Prostate gland (tissue), 2 donors: ENCODE results near the gene CPT1B.

Experiments used
- CTCF ChIP-seq, 4 experiments: fragments of 200-600 bp in 2 of 4; fragments of 450-650 bp in 2 of 4; sonication (generic) in 2 of 4; IDR thresholded peaks; 1 replicate in 3 of 4; 2 replicates in 1 of 4; pipeline ENCODE4 v1.5.1; 2016 to 2019; ENCODE audit warnings: antibody characterized with exemption in 4 of 4, mild to moderate bottlenecking in 2 of 4, moderate library complexity in 2 of 4
- POLR2A ChIP-seq: fragments of 450-650 bp; IDR thresholded peaks from one replicate; pipeline ENCODE4 v1.6.1; 2016; ENCODE audit warnings: antibody characterized with exemption, mild to moderate bottlenecking

DNA sequence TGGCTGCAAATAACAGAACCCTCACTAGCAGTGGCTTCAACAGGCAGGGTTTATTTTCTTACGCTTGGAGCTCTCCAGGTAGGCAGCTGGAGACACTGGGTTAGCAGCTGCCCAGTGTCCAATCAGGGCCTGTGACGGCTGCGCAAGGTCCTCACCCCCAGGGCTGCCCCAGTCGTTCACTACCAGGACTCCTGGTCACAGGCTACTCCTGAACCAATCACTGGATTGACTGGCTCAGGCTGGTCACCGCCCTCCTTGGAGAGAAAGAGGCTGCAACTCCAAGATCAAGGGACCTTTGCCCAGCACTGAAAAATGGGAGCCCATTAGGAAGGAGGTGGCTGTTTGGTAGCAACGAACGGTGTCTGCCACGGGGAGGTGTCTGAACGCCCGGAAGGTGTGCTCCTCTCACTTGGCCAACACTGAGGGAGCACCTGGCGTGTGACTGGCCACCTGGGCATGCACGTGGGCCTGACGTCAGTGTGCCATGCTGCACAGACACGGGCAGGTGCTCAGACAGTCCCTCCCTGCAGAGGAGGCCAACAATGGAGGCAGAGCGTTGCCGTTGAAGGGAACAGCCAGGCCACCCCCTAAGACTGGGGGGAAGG is 44.6 kb upstream of the CPT1B start:
- peak; percentile 23 for TF ChIP-seq POLR2A
- TF ChIP-seq CTCF (IDR thresholded peaks at IDR 0.05), result peak in 2 of 4 experiments; percentile 9 to 18
